NCI-H82 (cell line): ENCODE results near the gene BSN.
A peak's percentile ranks its signal among the peaks of the same experiment; 100 is the strongest.

ENCODE experiments used
- DNase-seq: peaks from one replicate; lab custom pipeline; 2025; lab: John Stamatoyannopoulos, UW

Gene BSN

DNA sequence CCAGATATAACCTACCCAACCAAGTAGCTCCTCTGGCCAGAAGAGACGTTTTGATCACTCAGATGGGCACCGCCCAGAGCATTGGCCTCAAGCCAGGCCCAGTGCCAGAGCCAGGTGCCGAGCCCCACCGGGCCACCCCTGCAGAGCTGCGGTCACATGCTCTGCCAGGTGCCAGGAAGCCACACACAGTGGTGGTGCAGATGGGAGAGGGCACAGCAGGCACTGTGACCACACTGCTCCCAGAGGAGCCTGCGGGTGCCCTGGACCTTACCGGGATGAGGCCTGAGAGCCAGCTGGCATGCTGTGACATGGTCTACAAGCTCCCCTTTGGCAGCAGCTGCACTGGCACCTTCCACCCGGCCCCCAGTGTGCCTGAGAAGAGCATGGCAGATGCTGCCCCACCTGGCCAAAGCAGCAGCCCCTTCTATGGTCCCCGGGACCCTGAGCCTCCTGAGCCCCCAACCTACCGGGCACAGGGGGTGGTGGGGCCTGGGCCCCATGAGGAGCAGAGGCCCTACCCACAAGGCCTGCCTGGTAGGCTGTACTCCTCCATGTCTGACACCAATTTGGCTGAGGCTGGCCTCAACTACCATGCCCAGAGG, 100.8 kb downstream of the BSN start:
- no peak for DNase-seq

DNA sequence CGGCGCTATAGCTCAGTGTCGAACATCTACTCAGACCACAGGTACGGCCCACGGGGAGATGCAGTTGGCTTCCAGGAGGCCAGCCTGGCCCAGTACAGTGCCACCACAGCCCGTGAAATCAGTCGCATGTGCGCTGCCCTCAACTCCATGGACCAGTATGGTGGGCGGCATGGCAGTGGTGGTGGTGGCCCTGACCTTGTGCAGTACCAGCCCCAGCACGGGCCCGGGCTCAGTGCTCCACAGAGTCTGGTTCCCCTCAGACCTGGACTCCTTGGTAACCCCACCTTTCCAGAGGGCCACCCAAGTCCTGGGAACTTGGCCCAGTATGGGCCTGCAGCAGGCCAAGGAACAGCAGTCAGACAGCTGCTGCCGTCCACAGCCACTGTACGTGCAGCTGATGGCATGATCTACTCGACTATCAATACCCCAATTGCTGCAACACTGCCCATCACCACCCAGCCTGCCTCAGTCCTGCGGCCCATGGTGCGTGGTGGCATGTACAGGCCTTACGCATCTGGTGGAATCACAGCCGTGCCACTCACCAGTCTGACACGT, 101.5 kb downstream of the BSN start:
- DNase-seq: no peak

DNA sequence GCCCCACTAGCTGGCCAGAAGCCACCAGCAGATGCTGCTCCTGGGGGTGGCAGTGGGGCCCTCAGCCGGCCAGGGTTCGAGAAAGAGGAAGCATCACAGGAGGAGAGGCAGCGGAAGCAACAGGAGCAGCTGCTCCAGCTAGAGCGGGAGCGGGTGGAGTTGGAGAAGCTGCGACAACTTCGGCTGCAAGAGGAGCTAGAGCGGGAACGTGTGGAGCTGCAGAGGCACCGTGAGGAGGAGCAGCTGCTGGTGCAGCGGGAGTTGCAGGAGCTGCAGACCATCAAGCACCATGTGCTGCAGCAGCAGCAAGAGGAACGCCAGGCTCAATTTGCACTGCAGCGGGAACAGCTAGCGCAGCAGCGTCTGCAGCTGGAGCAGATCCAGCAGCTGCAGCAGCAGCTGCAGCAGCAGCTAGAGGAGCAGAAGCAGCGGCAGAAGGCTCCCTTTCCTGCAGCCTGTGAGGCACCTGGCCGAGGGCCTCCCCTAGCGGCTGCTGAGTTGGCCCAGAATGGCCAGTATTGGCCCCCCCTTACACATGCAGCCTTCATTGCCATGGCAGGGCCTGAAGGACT, 102.3 kb downstream of the BSN start:
- DNase-seq: no peak

DNA sequence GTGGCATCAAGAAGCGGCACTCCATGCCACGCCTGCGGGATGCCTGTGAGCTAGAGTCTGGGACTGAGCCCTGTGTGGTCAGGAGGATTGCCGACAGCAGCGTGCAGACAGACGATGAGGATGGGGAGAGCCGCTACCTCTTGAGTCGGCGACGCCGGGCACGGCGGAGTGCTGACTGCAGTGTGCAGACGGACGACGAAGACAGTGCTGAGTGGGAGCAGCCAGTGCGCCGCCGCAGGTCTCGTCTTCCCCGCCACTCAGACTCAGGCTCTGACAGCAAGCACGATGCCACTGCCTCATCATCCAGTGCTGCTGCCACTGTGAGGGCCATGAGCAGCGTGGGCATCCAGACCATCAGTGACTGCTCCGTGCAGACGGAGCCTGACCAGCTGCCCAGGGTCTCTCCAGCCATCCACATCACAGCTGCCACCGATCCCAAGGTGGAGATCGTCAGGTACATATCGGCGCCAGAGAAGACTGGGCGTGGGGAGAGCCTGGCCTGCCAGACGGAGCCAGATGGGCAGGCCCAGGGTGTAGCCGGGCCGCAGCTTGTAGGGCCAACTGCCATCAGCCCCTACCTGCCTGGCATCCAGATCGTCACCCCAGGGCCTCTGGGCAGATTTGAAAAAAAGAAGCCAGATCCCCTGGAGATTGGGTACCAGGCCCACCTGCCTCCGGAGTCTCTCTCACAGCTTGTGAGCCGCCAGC, 103.1 kb downstream of the BSN start:
- no peak for DNase-seq

DNA sequence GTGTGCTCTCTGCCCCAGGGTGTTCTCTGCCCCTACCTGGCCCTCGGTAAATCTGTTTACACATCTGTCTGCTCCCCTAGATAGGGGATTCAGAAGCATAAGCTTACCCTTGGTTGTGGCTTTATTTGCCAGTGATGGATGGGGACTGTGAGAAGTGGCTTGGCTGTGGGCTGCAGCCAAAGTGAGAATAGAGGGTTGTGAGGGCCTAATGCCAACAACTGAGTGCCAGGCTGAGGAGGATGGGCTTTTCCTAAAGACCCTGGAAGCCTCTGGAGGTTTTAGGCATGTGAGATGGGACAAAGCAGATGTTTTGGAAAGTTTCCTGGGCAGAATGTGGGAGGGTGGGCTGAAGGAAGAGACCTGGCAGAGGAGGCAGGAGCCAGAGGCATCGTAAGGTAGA, 104.4 kb downstream of the BSN start:
- DNase-seq: no peak

DNA sequence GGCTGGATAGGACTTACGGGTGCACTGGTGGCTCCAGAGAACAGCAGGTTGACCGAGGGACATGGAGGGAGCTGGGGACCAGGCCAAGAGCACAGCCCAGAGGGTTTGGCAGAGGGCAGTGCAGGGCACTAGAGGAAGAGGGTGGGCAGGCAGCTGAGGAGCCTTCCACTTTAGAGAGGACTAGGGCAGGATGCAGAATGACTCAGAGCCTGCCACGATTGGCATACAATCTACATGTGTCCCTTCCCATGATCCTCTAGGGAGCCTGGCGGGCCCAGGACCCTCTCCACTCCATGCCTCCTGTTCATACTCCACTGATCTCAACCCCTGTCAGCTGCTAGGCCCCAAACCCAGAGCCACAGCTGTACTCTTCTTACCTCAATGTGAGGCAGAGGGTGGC, 105.5 kb downstream of the BSN start:
- no peak for DNase-seq

DNA sequence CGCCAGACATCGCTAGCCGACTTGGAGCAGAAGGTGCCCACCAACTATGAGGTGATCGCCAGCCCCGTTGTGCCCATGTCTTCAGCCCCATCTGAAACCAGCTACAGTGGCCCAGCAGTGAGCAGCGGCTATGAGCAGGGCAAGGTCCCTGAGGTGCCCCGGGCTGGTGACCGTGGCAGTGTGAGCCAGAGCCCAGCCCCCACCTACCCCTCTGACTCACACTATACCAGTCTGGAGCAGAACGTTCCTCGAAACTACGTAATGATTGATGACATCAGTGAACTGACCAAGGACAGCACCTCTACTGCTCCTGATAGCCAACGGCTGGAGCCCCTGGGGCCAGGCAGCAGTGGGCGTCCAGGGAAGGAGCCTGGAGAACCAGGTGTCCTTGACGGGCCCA, 107.0 kb downstream of the BSN start:
- DNase-seq: no peak

DNA sequence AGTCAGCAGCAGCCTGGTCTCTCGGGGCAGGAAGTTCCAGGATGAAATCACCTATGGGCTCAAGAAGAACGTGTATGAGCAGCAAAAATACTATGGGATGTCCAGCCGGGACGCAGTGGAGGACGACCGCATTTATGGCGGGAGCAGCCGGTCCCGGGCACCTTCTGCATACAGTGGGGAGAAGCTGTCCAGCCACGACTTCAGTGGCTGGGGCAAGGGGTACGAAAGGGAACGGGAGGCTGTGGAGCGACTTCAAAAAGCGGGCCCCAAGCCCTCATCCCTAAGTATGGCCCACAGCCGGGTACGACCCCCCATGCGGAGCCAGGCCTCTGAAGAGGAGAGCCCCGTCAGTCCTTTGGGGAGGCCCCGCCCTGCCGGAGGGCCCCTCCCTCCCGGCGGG, 107.7 kb downstream of the BSN start:
- DNase-seq: no peak

DNA sequence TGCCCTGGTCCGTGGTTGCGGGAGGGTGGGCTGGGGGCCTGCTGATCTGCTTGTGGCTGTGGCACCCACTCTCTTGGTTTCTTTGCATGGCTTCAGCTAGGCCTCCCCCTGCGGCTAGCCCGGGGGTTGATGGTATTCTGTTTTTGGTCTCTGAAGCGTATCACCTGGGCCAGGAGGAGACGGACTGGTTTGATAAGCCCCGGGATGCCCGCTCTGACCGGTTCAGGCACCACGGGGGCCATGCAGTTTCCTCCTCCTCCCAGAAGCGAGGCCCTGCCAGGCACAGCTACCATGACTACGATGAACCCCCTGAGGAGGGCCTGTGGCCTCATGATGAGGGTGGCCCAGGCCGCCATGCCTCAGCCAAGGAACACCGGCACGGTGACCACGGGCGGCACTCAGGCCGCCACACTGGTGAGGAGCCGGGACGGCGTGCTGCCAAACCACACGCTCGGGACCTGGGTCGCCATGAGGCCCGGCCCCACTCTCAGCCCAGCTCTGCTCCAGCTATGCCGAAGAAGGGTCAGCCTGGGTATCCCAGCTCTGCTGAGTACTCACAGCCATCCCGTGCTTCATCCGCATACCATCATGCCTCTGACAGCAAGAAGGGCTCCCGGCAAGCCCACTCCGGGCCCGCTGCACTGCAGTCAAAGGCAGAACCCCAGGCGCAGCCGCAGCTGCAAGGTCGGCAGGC, 108.6 kb downstream of the BSN start:
- DNase-seq: no peak

DNA sequence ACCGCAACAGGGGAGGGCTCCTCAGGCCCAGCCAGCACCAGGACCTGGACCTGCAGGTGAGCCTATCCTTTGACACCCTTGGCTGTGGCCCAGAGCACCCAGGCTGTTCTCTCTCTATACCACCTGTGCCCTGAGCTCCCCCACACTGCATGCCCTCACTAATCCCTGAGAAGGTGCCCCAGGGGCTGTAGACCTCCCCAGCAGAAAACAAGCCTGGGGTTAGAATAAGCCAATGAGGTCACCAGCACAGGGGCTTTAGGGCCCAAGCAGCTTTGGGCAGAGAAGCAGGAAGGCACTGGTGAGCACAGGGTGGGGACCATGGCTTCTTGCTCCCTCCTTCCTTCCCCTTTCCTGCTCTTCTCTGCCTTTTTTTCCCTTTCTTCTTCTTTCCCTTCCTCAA, 109.6 kb downstream of the BSN start:
- DNase-seq: no peak

DNA sequence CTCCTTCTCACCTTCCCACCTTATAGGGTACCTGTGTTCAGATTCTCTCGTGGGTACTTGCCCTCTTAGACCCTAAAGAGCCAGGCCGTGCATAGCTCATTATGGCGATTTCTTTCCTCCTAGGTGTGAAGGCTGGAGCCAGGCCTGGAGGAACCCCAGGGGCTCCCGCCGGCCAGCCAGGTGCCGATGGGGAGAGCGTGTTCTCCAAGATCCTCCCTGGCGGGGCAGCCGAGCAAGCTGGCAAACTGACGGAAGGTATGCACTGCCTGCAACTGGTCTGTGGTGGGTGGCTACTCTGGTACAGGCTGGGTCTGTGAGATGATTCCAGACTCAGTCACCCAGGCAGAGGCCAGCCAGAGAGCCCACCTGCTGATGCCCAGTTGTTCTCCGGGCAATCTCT, 110.0 kb downstream of the BSN start:
- no peak for DNase-seq

DNA sequence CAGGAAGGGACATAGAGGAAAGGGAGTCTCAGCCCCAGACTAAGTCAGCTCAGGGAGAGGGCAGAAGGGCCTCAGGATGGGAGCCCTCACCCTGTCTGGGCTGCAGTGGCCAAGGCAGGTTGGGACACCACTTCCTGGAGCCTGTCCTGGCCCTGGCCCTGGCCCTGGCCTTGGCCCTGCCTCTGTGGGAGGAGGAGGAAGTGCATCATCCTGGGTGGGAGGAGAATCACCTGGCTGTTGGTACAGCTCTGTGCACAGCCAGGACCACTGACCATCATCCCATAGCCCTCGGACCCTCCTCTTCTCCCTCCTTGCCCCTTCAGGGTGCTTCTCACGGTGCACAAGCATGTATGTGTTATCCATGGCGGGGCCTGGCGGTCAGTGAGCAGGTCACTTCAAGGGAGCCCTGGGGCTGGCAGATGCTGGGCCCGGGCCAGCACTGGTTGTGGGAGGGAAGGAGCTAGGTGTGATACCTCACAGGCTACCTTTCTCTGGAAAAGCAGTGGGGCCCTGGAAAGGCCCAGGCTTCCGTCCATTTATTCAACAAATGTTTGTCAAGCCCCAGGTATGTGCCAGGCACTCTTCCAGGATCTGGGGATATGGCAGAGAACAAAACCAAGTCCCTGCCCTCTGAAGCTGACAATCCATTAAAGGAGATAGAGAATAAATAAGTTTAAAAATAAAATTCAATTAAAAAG, 111.7 kb downstream of the BSN start:
- no peak for DNase-seq

DNA sequence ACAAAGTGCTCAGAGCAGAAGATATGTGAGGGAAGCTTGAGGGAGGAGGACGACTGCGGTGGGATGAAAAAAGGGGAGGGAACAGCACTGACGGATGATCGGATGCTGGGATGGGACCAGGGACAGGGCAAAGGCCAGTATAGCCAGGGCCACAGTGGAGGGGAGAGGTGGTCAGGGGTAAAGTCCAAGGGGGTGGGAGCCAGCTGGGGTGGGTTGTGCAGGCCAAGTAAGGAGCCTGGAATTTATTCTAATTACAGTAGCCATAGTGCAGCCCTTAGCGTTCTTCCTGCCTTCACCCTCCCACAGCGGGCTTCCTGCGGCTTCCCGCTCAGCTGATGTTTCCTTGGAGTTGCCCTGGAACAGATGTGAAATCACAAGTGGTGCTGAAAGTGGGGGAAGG, 112.3 kb downstream of the BSN start:
- no peak for DNase-seq

DNA sequence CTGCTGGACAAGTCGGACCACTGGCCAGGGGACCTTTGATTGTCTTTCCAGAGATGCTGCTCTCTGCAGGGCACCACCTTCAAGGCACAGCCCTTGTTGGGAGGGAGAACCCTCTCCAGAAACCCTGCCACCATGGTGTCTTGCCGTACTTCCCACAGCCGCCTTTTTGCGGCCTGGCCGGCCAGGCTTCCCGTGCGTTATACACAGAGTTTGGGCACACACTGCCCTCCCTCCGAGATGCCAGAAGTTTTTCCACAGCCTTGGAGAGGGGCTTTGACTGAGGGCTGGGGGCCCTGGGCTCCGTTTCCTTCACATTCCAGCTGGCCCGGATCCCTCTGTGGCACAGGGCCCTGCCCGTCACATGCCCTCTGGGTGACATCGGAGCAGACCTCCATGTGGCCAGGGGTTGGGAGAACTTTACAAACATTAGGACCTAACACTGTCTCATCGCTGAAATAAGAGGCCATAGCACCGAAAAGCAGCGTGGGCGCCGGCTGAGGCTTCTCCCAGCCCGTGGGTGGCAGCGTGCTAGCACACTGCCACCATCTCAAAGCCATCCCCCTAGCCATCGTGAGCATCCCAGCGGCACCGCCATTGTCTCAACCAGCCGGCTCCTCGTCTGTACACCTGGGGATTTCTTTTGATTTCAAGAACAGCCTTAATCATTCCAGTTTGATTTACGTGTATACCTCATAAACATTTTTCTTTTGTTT, 113.6 kb downstream of the BSN start:
- DNase-seq: no peak

DNA sequence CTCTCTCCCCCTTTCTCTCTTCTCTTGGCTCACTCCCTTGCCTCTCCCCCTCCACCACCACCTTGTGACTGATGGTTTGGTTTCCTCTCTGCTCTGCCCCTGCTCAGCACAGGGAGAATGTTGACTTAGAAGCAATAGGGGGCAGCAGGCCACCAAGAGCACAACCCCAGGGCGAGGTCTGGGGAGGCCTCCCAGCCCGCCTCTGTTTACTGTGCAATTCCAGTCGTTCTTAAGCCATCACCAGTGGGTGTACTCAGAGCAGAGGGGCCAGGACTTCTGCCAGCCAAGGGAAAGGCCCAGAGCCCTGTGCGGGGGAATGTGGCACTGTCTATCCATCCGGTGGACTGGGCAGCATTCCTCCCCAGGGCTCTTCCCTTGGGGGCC, 114.1 kb downstream of the BSN start:
- DNase-seq: peak; percentile 2

DNA sequence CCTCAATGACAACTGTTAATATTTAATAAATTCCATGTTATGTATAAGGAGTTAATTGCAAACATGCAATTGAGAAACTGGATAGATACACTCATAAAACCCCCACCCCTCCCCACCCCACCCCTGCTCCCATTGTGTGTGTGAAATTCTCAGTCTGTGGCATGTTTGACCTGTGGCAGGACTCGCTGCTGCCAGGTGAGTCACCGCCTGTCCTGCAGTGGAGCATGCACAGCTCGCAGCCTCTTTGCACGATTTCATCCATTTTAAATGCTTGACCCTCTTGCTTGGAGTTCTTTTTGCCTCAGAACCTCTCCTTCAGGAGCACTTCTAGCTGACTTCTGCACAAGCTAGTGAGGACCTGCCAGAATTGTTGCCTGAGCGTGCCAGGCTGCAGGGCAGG, 114.6 kb downstream of the BSN start:
- no peak for DNase-seq

DNA sequence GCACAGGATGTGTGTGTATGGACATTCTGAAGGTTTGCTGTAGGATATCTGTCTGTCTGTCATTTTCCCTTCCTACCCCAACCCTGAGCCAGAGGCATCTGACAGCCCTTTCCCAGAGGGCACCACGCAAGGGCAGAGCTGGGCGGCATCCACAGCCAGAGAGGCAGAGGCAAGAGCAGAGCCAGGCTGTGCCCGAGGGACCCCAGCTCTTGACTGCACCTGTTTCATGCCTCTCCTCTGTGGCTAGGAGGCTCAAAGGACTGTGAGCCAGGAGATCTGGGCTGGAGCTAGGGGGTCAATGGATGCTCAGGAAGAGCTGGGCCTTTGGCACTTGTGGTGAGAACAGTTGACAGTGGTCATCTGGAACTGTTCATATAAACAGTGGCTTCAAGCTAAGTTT, 115.1 kb downstream of the BSN start:
- no peak for DNase-seq

DNA sequence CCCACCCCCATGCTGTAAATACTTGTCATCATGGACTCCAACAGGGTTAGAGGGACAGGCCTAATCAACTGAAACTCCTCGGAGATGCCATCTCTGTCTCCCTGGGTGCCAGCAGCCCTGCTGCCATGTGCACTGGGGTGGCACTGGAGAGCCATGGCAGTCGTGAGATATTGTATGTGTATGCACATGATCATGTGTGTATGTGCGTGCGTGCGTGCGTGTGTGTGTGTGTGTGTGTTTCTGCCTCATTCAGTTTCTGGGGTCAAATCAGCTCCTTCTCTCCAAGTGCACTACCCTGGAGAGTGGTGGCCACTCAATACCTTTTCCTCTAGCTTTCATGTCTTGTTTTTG, 116.6 kb downstream of the BSN start:
- no peak for DNase-seq

DNA sequence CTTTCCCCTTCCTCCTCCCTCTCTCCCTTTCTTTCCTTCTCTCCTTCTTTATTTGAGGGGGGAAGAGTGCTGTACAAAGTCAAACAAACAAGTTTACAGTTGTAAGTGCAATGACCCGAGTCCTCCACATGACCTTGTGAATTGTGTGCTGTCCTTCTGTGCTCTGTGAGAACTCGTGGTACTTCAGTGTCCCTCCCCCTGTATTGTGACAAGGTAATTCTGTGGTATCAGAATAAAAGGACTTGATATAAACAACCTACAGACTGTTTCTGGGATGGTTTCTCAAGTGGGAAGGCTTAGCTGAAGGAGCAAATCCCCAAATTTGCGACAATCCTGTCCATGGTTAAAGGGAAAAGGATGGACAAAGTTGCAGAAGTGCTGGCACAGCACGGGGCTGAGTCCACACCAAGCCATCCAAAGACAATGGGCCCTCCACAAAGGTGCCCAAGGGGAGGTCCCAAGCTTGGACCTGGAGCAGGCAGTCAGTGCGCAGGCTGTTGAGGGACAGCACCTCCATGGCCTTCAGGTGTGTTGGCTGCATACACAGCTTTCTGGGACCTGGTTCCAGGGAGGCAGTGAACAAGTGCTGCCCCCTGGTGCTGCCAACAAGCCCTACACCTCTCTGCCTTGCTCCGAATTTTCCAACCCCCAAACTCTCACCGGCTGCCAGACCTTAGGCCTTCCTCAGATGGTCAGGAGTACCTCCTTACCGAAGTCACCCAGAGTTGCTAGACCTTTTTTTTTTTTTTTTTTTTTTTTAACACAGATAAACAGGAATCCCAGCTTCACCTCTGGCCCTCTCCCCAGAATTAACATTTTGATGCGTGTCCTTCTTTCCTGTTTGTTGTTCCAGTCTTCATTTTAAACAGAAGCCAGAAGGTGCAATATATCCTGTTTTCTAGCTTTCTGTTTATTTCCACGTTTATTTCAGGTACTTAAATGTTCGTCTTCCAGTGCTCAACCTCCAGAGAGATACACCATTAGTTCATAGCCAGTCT, 117.3 kb downstream of the BSN start:
- no peak for DNase-seq

DNA sequence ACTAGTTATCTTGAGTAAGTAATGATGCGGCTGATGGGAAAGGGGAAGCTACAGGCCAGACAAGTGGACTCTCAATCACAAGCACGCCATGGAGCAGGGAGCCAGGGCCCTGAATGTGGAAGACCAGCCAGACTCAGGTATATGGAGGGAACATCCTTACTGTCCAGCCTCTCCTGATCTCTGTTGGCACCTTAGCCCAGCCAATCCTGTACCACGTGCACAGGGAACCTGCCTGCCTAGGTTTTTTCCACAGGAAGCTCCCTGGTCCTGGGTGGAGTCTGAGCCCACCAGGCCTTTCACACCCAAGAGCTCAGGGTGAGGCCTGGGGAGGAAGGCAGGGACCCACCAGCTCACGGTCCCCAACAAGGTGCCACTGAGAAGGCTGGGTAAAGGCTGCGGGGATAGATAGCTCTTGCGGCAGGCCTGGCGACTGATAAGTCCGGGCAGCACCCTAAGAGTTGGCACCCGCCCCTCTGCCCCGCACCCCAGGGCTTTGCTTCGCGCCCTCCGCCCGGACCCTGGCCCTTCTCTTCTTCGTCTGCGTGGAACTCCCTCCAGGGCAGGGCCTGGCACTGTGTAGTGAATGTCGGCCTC, 118.9 kb downstream of the BSN start:
- no peak for DNase-seq
